ENCODE results near the gene HYOU1.
A peak's percentile ranks its signal among the peaks of the same experiment; 100 is the strongest.

HYOU1 gene

DNA sequence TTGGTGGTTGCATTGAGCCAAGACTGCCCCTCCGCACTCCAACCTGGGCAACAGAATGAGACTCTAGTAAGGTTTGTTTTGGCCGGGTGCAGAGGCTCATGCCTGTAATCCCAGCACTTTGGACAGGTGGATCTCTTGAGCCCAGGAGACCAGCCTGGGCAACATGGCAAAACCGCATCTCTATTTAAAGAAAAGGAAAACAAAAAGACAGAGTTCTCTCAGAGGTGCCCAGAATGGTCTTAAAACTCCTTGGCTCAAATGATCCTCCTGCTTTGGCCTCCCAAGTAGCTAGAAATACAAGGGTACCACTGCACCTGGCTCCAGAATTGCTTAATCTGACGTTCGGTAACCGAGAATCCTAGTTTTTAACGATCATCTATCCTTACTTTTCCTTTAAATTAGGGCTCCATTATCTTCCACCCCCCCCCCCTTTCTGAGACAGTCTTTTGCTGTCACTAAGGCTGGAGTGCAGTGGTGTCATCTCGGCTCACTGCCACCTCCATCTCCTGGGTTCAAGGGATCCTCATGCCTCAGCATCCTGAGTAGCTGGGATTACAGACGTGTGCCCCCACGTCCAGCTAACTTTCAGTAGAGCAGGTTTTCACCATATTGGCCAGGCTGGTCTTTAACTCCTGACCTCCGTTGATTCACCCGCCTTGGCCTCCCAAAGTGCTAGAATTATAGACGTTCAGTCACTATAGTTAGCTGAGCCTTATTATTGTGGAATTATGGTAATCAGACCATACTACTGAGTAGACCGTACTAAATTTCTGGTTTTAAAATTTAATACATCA, 40.6 kb downstream of the HYOU1 start:
- no peak for DNase-seq

DNA sequence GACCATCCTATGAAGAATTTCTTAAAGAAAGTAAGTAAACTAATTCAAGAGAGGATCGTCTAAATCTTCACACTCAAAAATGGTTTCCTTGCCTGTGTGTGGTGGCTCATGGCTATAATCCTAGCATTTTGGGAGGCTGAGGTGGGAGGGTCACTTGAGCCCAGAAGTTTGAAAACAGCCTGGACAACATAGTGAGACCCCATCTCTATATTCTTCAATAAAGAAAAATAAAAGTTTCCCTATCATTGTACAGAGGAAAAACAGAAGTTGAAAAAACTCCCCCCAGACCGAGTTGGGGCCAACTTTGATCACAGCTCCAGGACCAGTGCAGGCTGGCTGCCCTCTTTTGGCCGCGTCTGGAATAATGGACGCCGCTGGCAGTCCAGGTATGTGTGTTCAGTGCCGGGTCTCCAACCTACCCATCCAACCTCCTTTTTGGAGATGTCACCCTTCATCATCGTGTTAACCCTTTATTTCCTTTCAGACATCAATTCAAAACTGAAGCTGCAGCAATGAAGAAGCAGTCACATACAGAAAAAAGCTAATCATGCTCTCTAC, 41.9 kb downstream of the HYOU1 start:
- no peak for DNase-seq

DNA sequence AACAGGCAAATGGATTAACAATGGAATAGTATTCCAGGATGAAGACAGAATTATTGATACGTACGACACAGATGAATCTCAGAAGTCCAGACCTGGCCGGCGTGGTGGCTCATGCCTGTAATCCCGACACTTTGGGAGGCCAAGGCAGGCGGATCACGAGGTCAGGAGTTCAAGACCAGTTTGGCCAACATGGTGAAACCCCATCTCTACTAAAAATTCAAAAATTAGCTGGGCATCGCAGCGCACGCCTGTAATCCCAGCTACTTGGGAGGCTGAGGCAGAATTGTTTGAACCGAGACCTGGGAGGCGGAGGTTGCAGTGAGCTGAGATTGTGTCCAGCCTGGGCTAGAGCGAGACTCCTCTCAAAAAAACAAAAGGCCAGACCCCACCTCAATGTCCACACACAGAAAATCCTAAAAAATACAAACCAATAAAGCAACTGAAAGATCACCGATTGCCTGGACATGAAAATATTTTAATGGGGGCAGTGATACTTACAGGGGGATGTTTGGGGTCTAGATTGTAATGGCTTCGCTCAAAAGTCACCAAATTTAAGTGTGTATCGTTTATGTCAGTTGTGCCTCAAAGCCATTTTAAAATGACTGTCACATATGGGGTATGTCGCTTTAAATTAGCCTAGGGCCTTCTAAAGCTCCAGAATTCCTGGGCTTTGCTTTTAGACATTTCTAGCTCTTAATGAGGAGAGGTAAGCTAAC, 42.6 kb downstream of the HYOU1 start:
- DNase-seq = no peak

DNA sequence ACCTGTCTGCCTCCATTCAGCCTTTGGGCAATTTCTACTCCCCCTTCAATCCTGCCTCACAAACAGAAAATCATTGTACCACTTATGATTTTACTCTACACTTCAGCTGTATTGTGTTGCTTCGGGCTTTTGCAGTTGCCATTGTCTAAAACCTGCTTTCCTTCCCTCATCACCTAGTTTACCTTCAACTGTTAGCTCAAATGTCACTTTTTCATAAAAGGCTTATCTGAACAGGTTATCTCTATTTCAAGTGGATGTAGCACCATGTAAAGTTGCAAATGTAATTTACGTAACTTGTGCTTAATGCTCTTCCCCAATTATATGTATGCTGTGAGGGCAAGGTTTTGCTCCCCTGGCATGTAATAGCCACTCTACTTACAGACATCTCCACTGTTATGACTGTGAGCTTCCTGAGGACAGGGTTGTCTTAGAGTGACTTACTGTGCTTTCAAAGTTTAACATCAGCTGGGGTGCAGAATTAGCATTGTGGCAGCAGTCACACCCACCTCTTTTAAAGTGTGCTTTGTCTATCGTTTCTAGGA, 44.3 kb downstream of the HYOU1 start:
- DNase-seq = no peak

DNA sequence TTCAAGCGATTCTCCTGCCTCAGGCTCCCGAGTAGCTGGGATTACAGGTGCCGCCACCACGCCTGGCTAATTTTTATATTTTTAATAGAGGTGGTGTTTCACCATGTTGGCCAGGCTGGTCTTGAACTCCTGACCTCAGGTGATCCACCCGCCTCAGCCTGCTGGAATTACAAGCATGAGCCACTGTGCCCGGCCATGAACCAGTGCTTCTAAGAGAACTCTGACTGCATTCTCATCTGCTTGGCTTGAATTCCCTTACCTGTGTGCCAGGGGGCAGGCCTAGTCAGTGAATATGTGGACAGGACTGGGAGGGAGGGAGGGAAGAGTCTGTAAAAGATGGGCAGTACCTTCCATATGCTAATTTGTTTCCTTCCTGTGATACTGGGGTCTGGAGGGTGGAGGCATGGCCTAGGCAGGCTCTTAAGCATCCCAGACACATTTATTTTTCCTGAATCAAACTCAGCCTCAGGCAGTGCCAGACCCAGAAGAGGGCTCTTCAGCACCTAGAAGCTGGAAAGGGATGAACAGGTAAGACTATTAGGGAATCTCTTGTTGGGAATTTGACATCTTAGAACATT, 45.4 kb downstream of the HYOU1 start:
- DNase-seq = no peak

DNA sequence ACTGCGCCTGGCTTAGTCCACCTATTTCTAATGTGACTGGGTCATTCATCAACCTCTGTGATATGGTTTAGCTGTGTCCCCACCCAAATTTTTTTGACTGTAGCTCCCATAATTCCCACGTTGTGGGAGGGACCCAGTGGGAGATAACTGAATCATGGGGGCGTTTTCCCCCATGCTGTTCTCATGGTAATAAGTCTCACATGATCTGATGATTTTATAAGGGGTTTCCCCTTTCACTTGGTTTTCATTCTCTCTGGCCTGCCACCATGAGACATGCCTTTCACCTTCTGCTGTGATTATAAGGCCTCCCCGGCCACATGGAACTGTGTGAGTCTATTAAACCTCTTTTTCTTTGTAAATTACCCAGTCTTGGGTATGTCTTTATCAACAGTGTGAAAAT, 50.3 kb downstream of the HYOU1 start:
- no peak for DNase-seq

DNA sequence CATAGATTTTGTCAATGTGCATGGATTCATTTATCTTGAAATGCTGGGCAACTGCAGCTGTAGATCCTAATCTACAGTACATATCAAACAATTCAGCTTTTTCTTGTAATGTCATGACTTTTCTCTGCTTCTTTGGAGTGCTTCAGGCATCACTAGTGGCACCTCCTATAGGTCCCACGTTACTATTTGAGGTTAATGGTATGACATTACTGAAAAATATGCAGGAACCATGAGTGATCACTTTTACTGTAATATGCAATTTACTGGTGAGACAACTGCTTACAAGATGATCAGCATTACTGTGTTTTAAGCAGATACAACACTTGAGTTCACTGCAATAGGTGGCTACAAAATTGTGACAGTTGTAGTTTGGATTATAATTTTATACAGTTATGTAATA, 56.1 kb downstream of the HYOU1 start:
- DNase-seq = no peak

DNA sequence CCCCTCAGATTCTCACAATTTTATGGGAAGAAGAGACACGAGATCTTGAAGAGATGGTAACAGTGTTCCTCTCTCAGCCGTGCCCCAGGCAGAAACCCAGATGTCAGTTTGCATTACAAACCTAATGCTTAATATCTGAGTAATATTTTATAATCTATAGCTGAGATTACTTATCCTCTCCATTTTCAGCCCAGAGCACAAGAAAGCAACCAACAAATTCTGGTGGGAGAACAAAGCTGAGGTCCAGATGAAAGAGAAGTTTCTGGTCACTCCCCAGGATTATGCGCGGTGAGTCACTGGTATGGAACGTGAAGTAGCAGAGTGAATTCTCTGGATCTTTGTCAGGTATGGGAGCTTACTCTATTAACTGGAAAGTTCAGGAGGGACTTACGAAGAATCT, 58.2 kb downstream of the HYOU1 start:
- DNase-seq = no peak

DNA sequence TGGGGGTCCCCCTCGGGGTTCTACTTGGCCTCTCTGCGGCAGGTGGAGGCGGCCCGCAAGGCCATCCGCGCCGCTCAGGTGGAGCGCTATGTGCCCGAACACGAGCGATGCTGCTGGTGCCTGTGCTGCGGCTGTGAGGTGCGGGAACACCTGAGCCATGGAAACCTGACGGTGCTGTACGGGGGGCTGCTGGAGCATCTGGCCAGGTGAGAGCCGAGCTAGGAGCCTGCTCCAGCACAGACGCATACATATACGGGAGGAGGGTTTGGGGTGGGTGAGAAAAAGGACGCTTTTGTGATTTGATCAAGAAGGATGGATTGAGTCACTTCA, 58.7 kb downstream of the HYOU1 start:
- DNase-seq = no peak

DNA sequence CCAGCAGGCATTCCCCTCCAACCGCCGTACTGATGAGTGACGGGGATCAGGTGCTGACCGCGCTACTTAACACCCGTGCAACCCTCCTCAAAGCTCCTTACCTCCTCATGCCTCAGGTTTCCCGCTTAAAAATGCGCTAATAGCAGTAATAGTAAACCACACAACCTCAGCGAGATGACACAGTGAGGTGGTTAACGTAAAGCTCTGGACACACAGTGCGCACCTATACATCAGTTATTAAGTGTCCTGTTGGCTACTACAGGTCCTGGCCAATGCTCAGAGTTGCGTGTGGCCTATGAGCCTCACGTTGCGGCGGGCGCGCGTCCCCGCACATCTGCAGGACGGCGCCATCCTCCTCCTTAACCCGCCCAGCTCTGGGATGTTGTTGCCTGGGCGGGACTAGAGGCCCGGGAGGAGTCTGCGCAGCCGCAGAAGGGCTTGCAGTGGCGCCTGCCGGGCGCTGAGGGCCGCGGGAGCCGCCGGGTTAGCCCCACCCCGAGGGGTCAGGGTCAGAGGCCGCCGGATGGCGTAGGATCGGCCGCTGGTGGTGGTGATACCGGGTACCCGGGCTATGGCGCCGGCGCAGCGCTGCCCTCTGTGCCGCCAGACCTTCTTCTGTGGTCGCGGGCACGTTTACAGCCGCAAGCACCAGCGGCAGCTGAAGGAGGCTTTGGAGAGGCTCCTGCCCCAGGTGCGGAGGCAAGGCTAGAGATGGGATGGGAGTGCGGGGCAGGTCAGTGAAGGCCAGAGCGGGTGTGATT, 59.2 kb downstream of the HYOU1 start, which contains the start of gene CENATAC:
CENATAC (plus strand) TSS at position 512 of the 761 bp plus-strand sequence; CDS start at position 572, 60 bp downstream.
- DNase-seq = peak; percentile 95

DNA sequence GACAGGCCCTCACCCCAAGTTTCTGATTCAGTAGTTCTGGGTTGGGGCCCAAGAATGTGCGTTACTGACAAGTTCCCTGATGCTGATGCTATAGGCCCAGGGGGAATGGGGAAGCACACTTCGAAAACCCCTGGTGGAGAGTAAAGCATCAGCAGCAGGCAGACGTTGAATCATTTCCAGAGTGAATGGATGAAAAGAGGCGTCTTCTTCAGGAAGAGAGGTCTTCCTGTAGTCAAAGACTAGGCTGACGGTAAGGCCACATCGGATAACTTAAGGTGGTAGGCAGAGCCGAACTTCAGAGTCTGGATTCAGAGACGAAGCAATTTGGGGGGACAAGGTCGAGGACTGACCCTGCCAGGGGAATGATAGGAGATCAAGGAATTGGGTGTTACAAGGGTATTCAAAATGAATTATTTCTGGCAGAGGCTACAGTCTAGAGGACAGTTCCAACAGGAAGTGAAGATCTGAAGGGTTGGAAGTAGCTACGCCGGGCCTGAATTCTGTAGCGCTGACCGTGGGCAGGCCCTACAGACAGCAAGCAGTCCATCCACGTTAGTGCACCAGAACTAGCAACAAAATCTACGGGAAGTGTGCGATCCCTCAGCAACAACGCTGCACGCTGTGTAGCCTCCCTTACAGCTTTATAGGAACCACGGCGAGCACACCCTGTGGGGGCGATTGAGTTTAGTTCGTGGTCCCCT, 59.9 kb downstream of the HYOU1 start:
- peak; percentile 32 for DNase-seq
